PC-3 (cell line): ENCODE data around the gene RET.

Experiments used
- CTCF ChIP-seq: fragments of 300-600 bp; sonication (generic); conservative IDR thresholded peaks from 2 replicates; pipeline ENCODE4 v1.5.1; 2017; ENCODE audit warnings: antibody characterized with exemption, low read depth, mild to moderate bottlenecking, low read length
- EZH2 ChIP-seq: fragments of 300-600 bp; sonication (generic); IDR thresholded peaks from one replicate; pipeline ENCODE4 v1.6.1; 2017; ENCODE audit warnings: antibody characterized with exemption, mild to moderate bottlenecking, low read length; ENCODE audit not compliant: unreplicated experiment

GRCh38 chr10:43027331-43027955, 49.4 kb upstream of the RET start:
- TF ChIP-seq CTCF: no peak
- no peak for TF ChIP-seq EZH2
